Measurements from ENCODE around the gene GRIK1.

The GRIK1 gene

DNA sequence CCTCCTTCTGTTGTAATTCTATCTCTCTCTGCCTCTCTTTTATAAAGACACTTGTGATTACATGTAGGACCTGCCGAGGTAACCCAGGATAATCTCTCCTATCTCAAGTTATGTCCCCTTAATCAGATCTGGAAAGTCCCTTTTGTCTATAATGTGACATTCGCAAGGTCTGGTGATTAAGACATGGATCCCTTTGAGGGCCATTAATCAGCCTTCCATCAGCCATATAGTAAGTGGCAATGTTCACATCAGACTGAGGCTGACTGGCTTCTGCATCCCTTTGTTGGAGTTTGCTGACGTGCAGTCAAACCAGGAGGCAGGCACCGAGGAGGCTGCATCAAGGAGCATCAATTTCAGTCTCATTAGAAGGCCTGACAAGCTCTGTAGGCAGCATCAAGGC lies 431.5 kb downstream of the GRIK1 start:
- no peak for DNase-seq

GRCh38 chr21:29506947-29507346 lies 432.8 kb downstream of the GRIK1 start:
- DNase-seq = no peak

DNA sequence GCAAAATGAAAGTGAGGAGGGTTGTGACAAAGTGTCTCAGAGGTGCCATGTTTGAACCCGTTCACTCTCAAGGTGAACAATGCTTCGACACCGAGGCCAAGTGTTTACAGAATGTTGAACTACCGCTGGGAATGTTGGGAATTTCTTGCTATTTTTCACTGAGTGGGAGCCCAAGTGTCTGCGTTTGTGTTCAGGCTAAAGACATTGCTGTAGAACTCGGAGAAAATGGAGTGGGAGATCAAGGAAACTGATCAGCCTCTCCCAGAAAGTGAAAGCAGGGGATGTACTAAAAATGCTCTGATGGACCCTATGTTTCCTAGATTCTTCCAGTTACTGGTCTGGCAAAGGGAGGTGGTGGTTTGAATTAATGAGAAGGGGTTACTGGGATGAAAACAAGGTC lies 433.6 kb downstream of the GRIK1 start:
- no peak for DNase-seq

- DNase-seq = no peak
Measured at GRCh38 chr21:29504751-29505321, 435.0 kb downstream of the GRIK1 start.

DNA sequence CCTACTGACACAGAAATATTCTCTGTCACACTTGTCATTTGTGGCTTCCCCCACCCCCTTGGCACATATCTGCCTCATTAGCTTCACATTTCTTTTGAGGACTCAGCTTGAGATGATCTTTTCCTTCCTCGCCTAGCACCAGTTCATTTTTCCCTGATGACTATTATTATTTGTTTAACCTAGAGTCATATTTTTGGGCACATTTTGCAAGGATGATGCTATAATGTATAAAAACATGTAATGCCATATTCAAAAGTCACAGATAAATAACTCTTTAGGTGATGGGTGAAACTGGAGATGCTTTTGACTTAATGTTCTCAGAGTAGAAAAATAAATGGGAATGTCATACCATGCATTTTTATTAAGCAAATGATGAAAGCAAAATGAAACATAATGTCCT lies 438.3 kb downstream of the GRIK1 start:
- DNase-seq = no peak

DNA sequence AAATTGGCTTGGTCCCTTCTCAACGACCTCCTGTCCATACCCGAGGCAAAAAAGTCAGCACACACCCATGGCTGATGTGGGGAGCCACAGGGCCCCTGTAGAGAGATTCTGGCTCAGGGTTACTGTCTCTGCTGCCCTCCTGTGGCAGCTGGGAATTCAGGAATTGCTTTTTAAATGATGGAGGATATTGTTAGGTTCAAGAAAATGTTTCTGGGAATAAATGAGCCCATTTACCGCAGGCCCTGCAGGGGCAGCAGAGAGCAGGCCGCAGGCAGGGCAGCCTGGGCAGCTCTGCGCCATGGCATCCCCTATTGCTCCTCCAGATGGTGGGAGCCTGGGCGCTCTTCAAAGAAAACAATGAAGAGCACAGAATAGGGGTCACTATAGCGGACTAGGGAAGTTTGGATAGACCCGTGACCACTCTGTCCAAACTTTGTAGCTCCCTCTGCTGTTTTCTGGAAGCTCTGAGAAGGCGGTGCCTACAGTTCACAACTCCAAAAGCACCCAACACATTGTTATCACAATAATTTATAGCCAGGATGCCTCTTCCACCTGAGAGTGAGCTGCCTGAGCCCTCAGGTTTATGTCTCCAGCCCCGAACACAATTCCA lies 440.0 kb downstream of the GRIK1 start:
- no peak for DNase-seq

DNA sequence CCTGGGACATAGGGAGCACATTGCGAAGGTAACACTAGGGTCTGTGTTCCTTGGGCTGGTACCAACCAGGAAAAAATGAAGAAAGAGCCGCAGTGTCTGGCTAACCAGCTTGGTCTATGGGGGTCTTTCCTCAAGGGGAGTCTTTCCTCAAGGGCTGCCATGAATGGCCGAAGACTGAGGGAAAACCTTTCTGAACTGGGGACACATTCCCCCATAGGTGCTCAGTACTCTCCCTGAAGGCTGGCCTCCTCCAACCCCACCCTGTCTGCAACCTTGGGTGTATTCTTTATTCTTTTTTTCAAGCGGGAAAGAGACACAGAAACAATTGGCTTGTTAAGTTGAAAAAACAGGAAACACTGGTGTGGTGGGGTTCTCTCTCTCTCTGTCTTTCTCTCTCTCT lies 440.6 kb downstream of the GRIK1 start:
- no peak for DNase-seq

DNA sequence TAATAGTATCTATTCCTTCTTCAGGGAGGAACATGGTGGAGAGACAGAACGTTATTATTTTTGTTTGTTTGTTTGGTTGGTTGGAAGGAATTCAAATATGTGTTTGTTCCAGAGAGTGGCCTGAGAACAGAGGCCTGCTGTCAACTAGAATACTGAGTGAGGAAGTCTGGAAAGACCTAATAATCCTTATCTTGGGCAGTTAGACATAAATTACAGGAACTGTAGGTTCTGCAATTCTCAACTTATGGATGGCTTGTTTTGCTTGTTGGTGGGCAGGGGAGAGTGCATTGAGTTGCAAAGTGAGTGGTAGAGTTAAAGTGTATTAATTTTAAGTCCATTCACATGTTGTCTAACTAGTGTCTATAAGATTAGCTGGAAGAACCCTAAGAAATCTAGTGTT lies 443.5 kb downstream of the GRIK1 start:
- no peak for DNase-seq

- no peak for DNase-seq
Measured at GRCh38 chr21:29490016-29490415, 449.8 kb downstream of the GRIK1 start.

- no peak for DNase-seq
Measured at GRCh38 chr21:29487154-29487553, 452.6 kb downstream of the GRIK1 start.
